HG03097 (cell line): Measurements from ENCODE around the gene ZSCAN21.

Experiments
- ATAC-seq: cut with Tn5 transposase; IDR thresholded peaks from one replicate; pipeline ENCODE4 v1.9.1; 2021; ENCODE audit not compliant: unreplicated experiment, low FRiP score

ZSCAN21 gene

DNA sequence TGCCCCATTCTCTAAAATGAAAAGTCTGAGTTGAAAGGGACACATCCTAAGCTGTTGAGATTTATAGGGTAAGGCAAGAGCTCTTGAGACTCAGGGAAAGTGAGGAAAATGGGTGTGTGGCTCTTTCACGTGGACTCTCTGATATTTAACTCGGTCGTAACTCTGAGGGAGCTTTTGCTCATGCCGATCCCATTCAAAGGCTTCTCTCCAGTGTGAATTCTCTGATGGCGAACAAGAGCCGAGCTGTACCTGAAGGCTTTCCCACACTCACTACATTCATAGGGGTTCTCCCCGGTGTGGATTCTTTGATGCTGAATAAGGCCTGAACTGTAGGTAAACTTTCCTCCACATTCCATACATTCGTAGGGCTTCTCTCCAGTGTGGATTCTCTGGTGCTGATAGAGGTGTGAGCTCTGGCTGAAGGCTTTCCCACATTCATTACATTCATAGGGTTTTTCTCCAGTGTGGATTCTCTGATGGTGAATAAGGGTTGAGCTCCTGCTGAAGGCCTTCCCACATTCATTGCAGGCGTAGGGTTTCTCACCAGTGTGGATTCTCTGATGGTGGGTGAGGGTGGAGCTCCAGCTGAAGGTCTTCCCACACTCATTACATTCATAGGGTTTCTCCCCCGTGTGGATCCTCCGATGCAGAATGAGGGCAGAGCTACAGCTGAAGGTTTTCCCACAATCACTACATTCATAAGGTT, 21.6 kb downstream of the ZSCAN21 start:
- no peak for ATAC-seq

DNA sequence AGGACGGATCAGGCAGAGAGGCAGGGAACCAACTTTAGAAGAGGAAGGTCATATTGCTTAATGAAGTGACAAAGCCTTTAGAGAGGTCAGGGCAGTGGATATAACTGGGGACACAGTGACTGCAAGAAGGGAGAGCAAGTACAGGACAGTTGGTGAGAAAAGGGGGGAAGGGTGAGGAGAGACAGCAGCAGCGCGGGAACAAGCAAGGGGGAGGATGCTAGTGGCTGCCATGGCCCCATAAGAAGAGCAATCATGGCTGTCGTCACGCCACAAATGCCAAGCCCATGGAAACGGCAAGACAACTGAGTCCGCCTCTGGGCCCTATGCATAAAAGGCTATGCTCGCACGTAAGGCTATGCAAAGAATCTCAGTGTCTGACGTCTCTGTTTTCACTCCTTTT, 22.9 kb downstream of the ZSCAN21 start:
- no peak for ATAC-seq

DNA sequence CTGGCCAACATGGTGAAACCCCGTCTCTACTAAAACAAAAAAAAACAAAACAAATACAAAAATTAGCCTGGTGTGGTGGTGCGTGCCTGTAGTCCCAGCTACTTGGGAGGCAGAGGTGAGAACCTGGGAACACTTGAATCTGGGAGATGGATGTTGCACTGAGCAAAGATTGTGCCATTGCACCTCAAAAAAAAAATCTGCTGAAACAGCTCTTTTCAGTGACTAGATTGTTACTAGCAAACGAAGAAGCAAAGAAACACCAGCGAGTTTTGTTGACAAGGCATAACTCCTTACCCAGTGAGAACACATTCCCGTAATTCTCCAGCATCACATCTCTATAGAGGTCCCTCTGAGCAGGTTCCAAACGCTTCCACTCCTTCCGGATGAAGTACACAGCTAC, 25.3 kb downstream of the ZSCAN21 start:
- no peak for ATAC-seq

DNA sequence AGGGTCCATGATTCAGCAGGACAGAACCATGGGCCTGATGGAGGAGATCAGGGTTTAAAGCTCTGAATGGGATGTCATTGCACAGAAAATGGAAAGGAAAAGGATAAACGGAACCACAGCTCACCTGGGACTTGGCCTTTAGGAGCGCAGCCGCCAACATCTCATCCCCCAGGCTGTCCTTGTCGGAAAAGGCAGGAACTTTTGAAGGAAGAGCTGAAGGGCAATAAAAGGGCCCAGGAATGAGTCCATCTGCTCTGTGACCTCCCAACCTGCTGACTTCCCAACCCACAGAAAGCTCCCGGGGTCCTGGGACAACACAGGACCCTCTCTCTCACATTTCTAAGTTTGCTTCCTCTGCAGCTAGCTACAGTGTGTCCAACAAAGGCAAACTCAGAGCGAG, 25.8 kb downstream of the ZSCAN21 start:
- ATAC-seq, result no peak

DNA sequence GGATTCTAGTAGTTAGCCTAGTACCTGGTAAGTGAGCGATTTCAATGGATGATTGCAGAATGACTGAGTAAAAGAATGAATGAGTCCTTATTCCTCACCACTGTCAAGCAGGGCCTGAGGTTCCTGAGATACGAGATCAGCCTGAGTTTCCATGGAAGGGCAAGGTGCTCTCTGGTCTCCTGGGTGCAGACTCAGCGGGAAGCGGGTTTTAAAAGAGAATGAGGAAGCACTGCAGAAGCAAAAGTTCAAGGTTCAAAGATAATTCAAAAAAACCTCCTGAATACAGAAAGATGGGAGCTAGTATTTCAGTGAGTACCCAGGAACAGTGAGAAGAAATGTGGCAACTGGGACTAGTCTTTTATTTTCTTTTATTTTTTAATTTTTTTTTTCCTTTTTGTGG, 27.6 kb downstream of the ZSCAN21 start:
- no peak for ATAC-seq

DNA sequence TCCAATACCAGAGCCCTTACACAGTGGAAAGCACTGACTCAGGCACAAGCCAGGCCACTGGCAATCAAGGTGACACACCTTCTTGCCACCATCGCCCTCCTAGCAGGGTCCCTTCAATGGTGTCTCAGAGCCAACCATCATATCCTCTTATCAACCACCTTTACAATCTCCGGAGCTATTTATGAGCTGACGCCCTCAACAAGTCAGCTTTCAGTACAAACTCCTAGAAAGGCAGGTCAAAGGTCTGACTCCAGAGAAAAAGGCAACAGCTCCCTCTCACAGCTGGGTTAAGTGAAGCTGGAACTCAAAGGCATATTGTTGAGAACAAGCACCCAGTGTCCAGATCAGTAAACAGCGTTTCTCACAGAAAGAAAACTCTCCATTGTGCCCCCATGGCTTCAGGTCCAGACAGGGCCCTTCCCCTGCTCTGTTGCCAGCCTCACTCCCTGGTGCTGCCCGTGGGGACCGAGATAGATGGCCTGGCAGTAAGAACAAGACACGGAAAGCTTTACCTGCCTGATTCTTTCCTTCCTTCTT, 29.5 kb downstream of the ZSCAN21 start:
- no peak for ATAC-seq

DNA sequence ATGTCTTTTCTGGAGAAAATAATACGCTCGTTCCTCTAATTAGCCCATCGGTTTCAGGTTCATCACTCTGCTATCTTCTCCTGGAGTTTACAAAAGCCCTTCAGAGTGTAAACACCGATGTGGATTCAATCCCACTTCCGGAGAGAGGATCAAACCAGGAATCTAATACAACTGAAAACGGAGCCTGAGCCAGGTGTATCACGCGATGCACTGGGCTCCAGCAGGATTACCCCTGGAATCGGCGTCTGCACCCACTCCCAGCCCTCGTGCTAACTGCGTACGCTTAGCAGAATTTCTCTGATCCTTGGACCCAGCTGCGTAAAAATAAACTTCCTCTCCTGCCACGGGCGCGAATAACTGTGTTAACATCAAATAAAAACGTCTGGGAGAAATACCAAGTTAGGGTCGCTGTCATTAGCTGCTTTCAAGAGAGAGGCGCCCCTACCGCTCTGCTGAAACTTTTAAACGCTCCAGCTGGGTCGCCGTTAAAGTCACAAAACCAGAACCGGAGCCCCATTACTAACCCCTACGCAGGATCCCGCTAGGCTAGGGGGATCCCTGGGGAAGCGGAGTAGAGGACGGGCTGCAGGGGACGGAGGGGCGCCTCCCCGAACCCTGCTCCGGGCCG, 31.4 kb downstream of the ZSCAN21 start:
- no peak for ATAC-seq

DNA sequence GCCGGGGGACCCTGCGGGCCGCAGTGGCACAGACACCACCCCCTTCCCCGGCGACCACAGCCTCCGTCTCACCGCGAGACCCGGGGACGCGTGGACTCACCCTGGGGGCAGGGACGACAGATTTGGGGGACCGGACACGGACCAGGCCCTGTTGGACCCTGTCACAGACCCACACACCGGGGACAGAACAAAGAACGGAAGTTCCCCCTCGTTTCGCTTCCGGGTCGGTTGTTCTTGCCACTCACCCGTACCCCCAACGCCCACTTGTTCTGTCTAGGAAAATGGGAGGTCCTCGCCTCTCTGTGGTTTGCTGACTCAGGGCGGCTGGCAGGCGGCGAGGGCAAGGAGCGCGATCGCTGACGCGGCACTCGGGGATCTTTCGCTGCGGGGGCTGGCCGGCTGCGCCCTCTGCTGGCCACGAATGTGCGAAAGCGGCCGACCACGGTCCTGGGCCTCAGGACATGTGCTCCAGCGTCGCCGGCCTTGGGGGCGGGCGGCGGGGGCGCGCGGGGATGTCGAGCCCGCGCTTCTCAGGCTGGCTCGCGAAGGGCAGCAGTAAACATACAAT, 32.0 kb downstream of the ZSCAN21 start, which contains the start of gene ZNF3:
Gene ZNF3 (minus strand): TSS at position 189 of the 568 bp plus-strand sequence. CDS start 4,366 bp downstream, outside the sequence.
- peak; percentile 82 for ATAC-seq

DNA sequence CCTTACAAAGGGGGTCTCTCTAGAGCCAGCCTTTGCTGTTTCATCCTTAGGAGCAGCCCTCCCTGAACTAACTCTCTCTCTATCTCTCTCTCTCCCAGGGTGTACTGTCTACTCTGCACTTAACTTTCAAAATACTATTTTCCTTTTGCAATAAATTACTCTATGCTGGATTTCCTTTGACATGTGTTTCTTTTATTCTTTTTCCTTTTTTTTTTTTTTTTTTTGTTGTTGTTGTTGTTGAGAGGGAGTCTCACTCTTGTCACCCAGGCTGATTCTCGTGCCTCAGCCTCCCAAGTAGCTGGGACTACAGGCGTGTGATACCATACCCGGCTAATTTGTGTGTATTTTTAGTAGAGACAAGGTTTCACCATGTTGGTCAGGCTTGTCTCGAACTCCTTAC, 33.4 kb downstream of the ZSCAN21 start:
- ATAC-seq, result no peak

DNA sequence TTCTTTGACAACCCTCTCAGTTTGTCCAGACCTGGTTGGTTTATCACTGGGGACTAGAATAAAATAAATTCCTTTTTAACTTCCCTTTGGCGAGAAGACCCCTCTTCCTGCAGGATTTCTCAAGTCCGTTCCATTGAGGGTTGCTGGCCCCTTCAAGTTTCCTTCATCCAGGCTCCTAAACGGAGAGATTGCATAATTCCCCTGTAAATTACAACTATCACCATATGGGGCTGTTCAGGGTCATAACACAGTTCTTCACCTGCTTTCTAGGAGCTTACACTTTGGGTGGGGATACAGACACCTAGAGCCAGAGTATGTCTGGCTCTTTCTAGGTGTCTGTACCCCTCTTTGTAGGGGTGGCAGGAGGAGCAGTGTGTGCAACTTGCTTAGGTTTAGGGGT, 35.9 kb downstream of the ZSCAN21 start:
- no peak for ATAC-seq

DNA sequence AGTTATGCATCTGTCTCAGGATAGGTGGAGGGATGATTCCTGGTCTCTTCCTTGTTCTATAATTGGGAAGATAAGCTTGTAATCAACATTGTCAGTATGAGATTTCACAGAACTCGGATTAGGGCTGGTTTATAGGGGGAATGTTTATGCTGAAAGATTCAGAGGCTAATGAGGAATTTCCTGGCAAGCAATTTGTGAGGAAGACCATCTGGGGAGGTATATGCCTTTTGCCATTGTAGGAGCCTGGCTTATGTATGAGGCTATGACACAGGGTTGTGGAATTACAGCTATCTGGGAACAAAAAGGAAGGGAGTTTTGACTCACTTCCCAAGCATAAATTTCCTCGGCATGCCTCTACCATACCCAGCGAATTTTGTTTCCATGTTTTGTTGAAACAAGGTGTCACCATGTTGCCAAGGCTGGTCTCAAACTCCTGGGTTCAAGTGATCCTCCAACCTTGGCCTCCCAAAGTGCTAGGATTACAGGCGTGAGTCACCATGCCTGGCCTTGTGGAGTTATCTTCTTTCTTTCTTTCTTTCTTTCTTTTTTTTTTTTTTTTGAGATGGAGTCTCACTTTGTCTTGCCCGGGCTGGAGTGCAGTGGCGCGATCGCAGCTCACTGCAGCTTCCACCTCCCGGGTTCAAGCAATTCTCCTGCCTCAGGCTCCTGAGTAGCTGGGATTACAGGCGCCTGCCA, 37.6 kb downstream of the ZSCAN21 start:
- ATAC-seq, result no peak

DNA sequence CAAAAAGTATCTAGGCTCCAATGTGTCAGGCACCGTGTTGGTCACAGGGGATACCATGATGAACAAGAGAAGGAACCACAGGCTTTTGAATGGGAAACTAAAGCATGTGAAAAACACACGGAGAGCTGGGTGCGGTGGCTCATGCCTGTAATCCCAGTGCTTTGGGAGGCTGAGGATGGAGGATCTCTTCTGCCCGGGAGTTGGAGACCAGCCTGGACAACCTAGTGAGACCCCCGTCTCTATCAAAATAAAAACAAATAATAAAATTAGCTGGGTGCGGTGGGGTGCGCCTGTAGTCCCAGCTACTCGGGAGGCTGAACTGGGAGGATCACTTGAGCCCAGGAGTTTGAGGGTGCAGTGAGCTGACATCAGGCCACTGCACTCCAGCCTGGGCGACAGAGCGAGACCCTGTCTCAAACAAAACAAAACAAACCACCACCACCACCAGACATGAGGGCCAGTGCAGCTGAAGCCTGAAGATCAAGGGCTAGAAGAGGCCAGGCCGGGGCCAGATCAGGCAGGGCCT, 38.6 kb downstream of the ZSCAN21 start:
- ATAC-seq, result no peak

DNA sequence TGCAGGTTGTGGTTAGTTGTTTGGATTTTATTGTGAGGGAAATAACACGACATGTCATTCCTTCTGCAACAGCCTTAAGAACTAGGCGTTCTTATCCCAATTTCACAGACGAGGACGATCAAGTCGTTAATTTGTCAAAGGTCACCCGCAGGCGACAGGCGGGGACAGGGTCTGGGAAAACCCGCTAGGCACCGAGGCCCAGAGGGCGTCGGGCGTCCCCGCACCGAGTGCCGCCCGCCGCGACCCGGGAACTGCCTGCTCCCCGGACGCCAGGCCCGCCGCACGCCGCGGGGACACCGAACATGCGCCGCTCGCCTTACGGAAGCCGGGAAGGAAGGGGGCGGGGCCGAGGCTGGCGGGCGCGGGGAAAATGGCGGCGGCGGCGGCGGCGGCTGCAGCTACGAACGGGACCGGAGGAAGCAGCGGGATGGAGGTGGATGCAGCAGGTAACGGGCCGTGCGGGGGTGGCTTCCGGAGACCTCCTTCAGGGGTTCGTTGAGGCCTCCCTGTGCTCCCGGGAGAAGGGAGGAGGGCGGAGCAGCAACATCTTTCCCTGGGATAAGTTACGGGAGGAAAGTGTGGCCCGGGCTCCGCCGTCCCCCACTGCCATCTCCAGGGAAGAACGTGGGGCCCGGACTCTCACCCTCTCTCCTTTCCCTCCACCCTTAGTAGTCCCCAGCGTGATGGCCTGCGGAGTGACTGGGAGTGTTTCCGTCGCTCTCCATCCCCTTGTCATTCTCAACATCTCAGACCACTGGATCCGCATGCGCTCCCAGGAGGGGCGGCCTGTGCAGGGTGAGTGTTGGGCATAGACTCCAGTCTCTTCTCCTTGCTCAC, 39.3 kb downstream of the ZSCAN21 start, which contains the start of gene COPS6:
Gene COPS6 (plus strand): TSS at position 349 of the 837 bp plus-strand sequence. CDS start 22 bp downstream, at position 371.
- ATAC-seq, result no peak

DNA sequence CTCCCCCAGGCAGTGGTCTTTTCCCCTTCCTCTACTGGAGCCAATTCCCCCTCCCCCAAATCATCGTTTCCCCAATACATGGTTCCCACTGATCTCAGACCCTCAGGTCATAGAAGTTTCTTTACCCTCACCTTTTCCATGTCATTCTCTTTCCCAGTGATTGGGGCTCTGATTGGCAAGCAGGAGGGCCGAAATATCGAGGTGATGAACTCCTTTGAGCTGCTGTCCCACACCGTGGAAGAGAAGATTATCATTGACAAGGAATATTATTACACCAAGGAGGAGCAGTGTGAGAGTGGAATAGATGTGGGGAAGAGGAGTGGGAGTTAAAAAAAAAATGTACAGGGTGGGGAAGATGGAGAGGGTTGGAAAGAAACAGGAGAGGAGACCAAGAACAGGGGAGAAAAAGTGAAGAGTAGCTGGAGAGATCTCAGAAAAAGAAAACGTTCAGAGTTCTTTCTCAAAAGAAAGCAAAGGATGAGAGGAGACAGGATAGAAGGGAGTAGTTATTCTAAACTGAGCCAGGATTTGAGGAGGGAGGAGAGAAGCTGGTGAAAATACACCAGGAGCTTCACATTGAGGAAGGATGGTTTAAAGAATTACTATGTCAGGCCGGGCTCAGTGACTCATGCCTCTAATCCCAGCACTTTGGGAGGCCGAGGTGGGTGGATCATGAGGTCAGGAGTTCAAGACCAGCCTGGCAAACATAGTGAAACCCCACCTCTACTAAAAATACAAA, 40.1 kb downstream of the ZSCAN21 start:
- no peak for ATAC-seq

DNA sequence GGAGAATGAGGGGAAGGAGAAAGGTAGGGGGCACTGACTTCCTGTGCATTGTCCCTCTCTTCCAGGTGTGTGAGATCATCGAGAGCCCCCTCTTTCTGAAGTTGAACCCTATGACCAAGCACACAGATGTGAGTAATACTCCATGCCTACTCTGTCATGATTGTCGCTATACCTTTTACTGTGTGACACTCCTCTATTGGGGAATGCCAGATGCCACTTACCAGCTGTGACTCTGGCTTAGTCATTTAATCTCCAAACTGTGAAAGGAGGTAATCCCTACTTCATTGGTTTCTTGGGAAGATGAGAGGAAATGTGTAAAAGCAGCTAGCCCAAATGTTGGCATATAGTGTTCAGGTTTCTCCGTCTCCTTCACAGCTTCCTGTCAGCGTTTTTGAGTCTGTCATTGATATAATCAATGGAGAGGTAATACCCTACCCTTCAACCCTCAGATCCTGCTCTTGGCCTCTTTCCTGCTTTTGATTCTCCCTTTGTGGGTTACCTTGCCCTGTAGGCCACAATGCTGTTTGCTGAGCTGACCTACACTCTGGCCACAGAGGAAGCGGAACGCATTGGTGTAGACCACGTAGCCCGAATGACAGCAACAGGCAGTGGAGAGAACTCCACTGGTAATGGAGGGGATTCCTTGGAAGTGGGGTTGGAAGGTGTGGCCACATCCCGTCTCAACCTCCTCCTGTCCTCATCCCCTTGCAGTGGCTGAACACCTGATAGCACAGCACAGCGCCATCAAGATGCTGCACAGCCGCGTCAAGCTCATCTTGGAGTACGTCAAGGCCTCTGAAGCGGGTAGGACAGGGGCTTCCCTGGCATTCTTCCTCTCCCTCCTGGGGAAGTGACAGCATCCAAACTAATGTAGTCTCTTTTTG, 41.2 kb downstream of the ZSCAN21 start:
- no peak for ATAC-seq

DNA sequence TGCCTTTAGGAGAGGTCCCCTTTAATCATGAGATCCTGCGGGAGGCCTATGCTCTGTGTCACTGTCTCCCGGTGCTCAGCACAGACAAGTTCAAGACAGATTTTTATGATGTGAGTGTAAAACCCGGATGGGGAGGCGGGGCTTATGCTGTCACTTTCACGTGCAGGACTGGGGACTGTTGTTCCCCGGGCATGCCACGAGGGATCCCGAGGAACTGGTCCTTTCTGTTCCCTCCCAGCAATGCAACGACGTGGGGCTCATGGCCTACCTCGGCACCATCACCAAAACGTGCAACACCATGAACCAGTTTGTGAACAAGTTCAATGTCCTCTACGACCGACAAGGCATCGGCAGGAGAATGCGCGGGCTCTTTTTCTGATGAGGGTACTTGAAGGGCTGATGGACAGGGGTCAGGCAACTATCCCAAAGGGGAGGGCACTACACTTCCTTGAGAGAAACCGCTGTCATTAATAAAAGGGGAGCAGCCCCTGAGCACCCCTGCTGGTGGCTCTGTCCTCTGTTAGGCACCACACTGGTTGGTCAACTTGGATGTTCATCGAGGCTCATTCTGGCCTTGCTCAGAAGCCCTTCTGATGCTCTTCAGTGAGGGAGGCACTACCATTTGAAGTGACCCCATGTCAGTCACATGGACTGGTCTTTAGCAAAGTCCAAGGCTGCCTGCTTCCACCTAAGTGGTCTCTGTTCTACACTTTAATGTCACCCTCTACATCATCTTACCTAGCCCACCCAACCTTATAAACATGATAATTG, 42.0 kb downstream of the ZSCAN21 start:
- no peak for ATAC-seq

DNA sequence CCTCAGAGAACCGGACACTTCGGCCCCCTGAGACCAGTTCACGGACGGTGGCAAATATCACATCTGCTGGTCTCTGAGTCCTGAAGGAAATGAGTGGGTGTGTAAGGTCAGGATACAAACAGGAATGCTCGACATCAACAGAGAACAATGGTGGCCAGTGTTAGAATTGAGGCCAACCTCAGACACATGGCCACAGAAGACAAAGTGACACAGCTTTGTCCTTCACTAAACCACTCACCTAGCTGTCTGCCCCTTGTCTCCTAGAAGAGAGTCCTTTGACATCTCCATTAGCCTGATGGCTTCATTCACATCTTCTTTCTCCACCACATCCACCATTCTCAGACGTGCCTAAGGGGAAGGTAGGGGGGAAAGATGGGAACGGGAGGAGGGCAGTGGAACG, 43.5 kb downstream of the ZSCAN21 start:
- no peak for ATAC-seq

DNA sequence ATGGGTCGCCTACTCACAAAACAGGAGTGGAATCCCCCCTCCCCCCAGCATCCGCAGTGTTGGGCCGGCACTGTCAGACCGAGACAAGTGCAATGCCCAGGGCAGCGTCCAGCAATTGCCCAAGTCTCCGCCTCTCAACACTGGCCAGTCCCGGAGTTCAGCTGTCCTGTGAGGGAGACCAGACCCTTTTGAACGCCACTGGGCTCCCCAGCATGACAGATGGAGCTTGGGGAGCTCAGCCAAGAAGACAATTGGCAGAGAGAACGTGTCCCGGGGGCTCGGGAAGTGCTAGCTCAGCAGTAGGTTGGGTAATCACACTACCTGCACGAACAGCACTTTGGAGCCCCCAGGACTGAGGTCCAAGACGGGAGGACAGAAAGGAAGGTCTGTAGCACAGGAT, 43.9 kb downstream of the ZSCAN21 start:
- no peak for ATAC-seq
